ENCODE measurements around the gene TRH.

GRCh38 chr3:129958755-129959154 lies 15.8 kb upstream of the TRH start:
- no peak for TF ChIP-seq CTCF (IDR thresholded peaks at IDR 0.05)
- no peak for TF ChIP-seq JUN (CRISPR knock-in tag; IDR thresholded peaks at IDR 0.05)
- no peak for TF ChIP-seq ATF3 (CRISPR knock-in tag; conservative IDR thresholded peaks at IDR 0.05)
- TF ChIP-seq SMAD3 (CRISPR knock-in tag; IDR thresholded peaks at IDR 0.05; ENCODE audit: borderline replicate concordance), result no peak
- TF ChIP-seq ZBTB43 (CRISPR knock-in tag; IDR thresholded peaks at IDR 0.05), result no peak
- no peak for TF ChIP-seq FOXJ3 (CRISPR knock-in tag; IDR thresholded peaks at IDR 0.05; ENCODE audit: borderline replicate concordance)
- no peak for TF ChIP-seq CREB1 (CRISPR knock-in tag; IDR thresholded peaks at IDR 0.05)
- TF ChIP-seq CREM (CRISPR knock-in tag; IDR thresholded peaks at IDR 0.05), result no peak
- TF ChIP-seq ZNF396 (CRISPR knock-in tag; IDR thresholded peaks at IDR 0.05; ENCODE audit: borderline replicate concordance), result no peak
- no peak for TF ChIP-seq TEAD1 (CRISPR knock-in tag; IDR thresholded peaks at IDR 0.05)
- TF ChIP-seq JAZF1 (CRISPR knock-in tag; IDR thresholded peaks at IDR 0.05), result no peak
- TF ChIP-seq NR2C2 (CRISPR knock-in tag; IDR thresholded peaks at IDR 0.05), result no peak
- TF ChIP-seq IRF2 (CRISPR knock-in tag; IDR thresholded peaks at IDR 0.05; ENCODE audit: borderline replicate concordance, low read depth), result no peak
- TF ChIP-seq SMAD4 (CRISPR knock-in tag; IDR thresholded peaks at IDR 0.05), result no peak
